WTC11 (cell line): Measurements from ENCODE around the gene UNG. TPM values are rescaled to one million over a fixed set of nuclear protein-coding genes. Genes with fewer than 3 reads are reported as not detected.

ENCODE experiments used
- ARID4B ChIP-seq: sonication (generic); formaldehyde crosslinking; IDR thresholded peaks from 2 replicates; pipeline ENCODE4 v1.8.0; 2023; ENCODE audit warnings: missing genetic modification reagents, mild to moderate bottlenecking, borderline replicate concordance
- ATF2 ChIP-seq: sonication (generic); formaldehyde crosslinking; IDR thresholded peaks from 2 replicates; pipeline ENCODE4 v1.8.1; 2022; ENCODE audit warnings: low read depth, missing genetic modification reagents, borderline replicate concordance
- ATF3 ChIP-seq: sonication (generic); formaldehyde crosslinking; conservative IDR thresholded peaks from 2 replicates; pipeline ENCODE4 v1.8.1; 2022; ENCODE audit warnings: mild to moderate bottlenecking, missing genetic modification reagents
- ATF6 ChIP-seq: sonication (generic); formaldehyde crosslinking; IDR thresholded peaks from 2 replicates; pipeline ENCODE4 v1.8.1; 2023; ENCODE audit warnings: mild to moderate bottlenecking, missing genetic modification reagents
- CREM ChIP-seq: sonication (generic); formaldehyde crosslinking; IDR thresholded peaks from 2 replicates; pipeline ENCODE4 v1.8.1; 2022; ENCODE audit warnings: mild to moderate bottlenecking, missing genetic modification reagents, moderate library complexity
- EMX1 ChIP-seq: fragments of 250-450 bp; sonication (Bioruptor Pico); IDR thresholded peaks from 2 replicates; pipeline ENCODE4 v1.8.0; 2021; ENCODE audit warnings: mild to moderate bottlenecking
- FOXP1 ChIP-seq: sonication (generic); formaldehyde crosslinking; IDR thresholded peaks from 2 replicates; pipeline ENCODE4 v1.8.0; 2022; ENCODE audit warnings: missing genetic modification reagents, mild to moderate bottlenecking, moderate library complexity, borderline replicate concordance
- FOXP4 ChIP-seq: sonication (generic); formaldehyde crosslinking; IDR thresholded peaks from 2 replicates; pipeline ENCODE4 v1.8.0; 2022; ENCODE audit warnings: mild to moderate bottlenecking, missing genetic modification reagents
- GABPB1 ChIP-seq: sonication (generic); formaldehyde crosslinking; IDR thresholded peaks from 2 replicates; pipeline ENCODE4 v1.8.1; 2023; ENCODE audit warnings: mild to moderate bottlenecking, missing genetic modification reagents
- HMGA2 ChIP-seq: fragments of 250-450 bp; sonication (Bioruptor Pico); IDR thresholded peaks from 2 replicates; pipeline ENCODE4 v1.4.0; 2021; ENCODE audit warnings: mild to moderate bottlenecking, moderate library complexity
- JAZF1 ChIP-seq: fragments of 250-450 bp; sonication (Bioruptor Pico); IDR thresholded peaks from 2 replicates; pipeline ENCODE4 v1.9.0; 2021; ENCODE audit warnings: moderate library complexity, mild to moderate bottlenecking, inconsistent platforms
- JUN ChIP-seq: sonication (generic); formaldehyde crosslinking; IDR thresholded peaks from 2 replicates; pipeline ENCODE4 v1.8.0; 2023; ENCODE audit warnings: mild to moderate bottlenecking, missing genetic modification reagents
- MXD4 ChIP-seq: fragments of 250-450 bp; sonication (Bioruptor Pico); IDR thresholded peaks from 2 replicates; pipeline ENCODE4 v1.8.0; 2021; ENCODE audit warnings: mild to moderate bottlenecking, moderate library complexity, borderline replicate concordance
- NFE2L1 ChIP-seq: sonication (generic); formaldehyde crosslinking; IDR thresholded peaks from 2 replicates; pipeline ENCODE4 v1.8.1; 2023; ENCODE audit warnings: missing genetic modification reagents
- OVOL2 ChIP-seq: fragments of 250-450 bp; sonication (Bioruptor Pico); IDR thresholded peaks from 2 replicates; pipeline ENCODE4 v1.9.0; 2021; ENCODE audit warnings: mild to moderate bottlenecking, borderline replicate concordance
- RORB ChIP-seq: fragments of 250-450 bp; sonication (Bioruptor Pico); IDR thresholded peaks from 2 replicates; pipeline ENCODE4 v1.9.0; 2021; ENCODE audit warnings: mild to moderate bottlenecking
- SOX15 ChIP-seq: fragments of 250-450 bp; sonication (Bioruptor Pico); IDR thresholded peaks from 2 replicates; pipeline ENCODE4 v1.9.0; 2021; ENCODE audit warnings: mild to moderate bottlenecking
- ZNF416 ChIP-seq: fragments of 250-450 bp; sonication (Bioruptor Pico); IDR thresholded peaks from 2 replicates; pipeline ENCODE4 v1.9.0; 2021; ENCODE audit warnings: mild to moderate bottlenecking, inconsistent platforms
- ZSCAN18 ChIP-seq: fragments of 250-450 bp; sonication (Bioruptor Pico); IDR thresholded peaks from 2 replicates; pipeline ENCODE4 v2.1.2; 2022; ENCODE audit warnings: mild to moderate bottlenecking, moderate library complexity
- total RNA-seq: library from RNA; stranded (reverse); gene quantifications from 3 replicates; pipeline ENCODE4 v1.2.3, GENCODE V29; 2021

The UNG gene
- total RNA-seq, 1 experiment from 2014 or later, result 127 TPM

GRCh38 chr12:109052414-109053323, 44.7 kb upstream of the UNG start, which contains the start of gene USP30 (continued):
- TF ChIP-seq ATF6 (CRISPR knock-in tag), result no peak
- TF ChIP-seq ATF2, result no peak
- no peak for TF ChIP-seq ZSCAN18 (CRISPR knock-in tag)
- TF ChIP-seq ARID4B (CRISPR knock-in tag), result peak; percentile 73; the same call in 1 of the 2 replicates
- peak; percentile 94 for TF ChIP-seq GABPB1 (CRISPR knock-in tag)
- TF ChIP-seq EMX1 (CRISPR knock-in tag), result no peak
- peak; percentile 75; the same call in 1 of the 2 replicates for TF ChIP-seq FOXP4 (CRISPR knock-in tag)
- TF ChIP-seq MXD4 (CRISPR knock-in tag), result no peak
- TF ChIP-seq CREM (CRISPR knock-in tag), result peak; percentile 82; the same call in 1 of the 2 replicates
- no peak for TF ChIP-seq RORB (CRISPR knock-in tag)
- TF ChIP-seq JAZF1 (CRISPR knock-in tag), result no peak
- peak; percentile 50; the same call in 1 of the 2 replicates for TF ChIP-seq FOXP1
- no peak for TF ChIP-seq JUN (CRISPR knock-in tag)
- no peak for TF ChIP-seq SOX15 (CRISPR knock-in tag)
- TF ChIP-seq ZNF416, result no peak
- no peak for TF ChIP-seq ATF3 (CRISPR knock-in tag)
- no peak for TF ChIP-seq NFE2L1 (CRISPR knock-in tag)
- no peak for TF ChIP-seq OVOL2
- TF ChIP-seq HMGA2, result no peak
